IMR-90 (cell line): ENCODE results near the gene D2HGDH.

Experiments
- MAFK ChIP-seq: IDR thresholded peaks from 2 replicates; pipeline ENCODE4 v1.6.1; 2012; ENCODE audit warnings: low read depth, low read length, improper control_type of control experiment
- MAZ ChIP-seq: IDR thresholded peaks from 2 replicates; pipeline ENCODE4 v1.6.1; 2012; ENCODE audit warnings: low read depth, mild to moderate bottlenecking, low read length, improper control_type of control experiment, moderate library complexity, borderline replicate concordance
- NFE2L2 ChIP-seq: fragments of 150-350 bp; IDR thresholded peaks from 2 replicates; pipeline ENCODE4 v1.6.1; 2016; ENCODE audit warnings: low read depth, mild to moderate bottlenecking, low read length
- POLR2A ChIP-seq: IDR thresholded peaks from 2 replicates; pipeline ENCODE4 v1.6.1; 2012; ENCODE audit warnings: mild to moderate bottlenecking, low read depth, low read length
- RAD21 ChIP-seq: IDR thresholded peaks from 2 replicates; pipeline ENCODE4 v1.6.1; 2012; ENCODE audit warnings: low read length, improper control_type of control experiment
- RCOR1 ChIP-seq: IDR thresholded peaks from 2 replicates; pipeline ENCODE4 v1.6.1; 2012; ENCODE audit warnings: mild to moderate bottlenecking, low read length, improper control_type of control experiment; ENCODE audit not compliant: insufficient replicate concordance
- RFX5 ChIP-seq: IDR thresholded peaks from 2 replicates; pipeline ENCODE4 v1.8.0; 2012; ENCODE audit warnings: low read depth, mild to moderate bottlenecking, low read length, moderate library complexity
- TF ChIP-seq, protein P1 (sequence below): conservative IDR thresholded peaks from 2 replicates; pipeline ENCODE4 v1.5.1; 2012; ENCODE audit warnings: mild to moderate bottlenecking, low read depth, low read length, improper control_type of control experiment

DNA sequence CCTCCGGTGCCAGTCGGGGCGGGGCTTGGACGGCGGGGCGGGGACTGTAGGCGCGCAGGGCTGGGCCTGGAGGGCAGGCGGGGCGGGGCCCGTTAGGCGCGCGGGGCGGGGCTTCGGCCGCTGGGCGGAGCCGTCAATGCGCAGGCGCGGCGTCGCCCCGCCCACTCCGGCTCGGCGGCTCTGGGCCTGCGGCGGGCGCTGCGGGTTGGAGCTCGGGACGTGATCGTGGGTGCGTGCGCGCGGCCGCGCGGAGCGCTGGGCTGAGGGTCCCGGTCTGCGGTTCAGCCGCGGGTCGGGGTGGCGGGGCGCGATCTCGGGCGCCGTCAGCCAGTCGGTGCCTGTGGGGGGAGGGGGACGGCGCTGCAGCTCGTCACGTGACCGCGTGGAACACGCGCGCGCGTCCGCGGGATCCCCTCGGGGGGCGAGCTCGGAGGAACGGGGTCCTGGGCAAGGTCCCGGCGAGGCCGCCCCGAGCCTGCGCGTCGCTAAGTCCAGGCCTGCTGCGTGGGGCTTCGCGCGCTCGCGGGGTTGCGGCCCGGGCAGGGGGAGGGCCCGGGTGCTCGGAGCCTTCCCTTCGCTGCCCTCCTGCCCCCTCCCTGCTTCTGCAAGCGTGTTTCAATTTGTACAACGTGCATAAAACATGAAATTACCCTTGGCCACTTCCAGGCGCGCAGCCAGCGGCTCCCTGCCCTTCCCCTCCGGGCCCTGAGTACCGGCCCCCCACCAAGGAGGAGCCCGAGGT lies at the start of gene D2HGDH:
- TF ChIP-seq, protein P1, sequence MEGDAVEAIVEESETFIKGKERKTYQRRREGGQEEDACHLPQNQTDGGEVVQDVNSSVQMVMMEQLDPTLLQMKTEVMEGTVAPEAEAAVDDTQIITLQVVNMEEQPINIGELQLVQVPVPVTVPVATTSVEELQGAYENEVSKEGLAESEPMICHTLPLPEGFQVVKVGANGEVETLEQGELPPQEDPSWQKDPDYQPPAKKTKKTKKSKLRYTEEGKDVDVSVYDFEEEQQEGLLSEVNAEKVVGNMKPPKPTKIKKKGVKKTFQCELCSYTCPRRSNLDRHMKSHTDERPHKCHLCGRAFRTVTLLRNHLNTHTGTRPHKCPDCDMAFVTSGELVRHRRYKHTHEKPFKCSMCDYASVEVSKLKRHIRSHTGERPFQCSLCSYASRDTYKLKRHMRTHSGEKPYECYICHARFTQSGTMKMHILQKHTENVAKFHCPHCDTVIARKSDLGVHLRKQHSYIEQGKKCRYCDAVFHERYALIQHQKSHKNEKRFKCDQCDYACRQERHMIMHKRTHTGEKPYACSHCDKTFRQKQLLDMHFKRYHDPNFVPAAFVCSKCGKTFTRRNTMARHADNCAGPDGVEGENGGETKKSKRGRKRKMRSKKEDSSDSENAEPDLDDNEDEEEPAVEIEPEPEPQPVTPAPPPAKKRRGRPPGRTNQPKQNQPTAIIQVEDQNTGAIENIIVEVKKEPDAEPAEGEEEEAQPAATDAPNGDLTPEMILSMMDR: no peak
- TF ChIP-seq RAD21: no peak
- peak; percentile 47 for TF ChIP-seq POLR2A
- TF ChIP-seq RCOR1: no peak
- TF ChIP-seq NFE2L2: no peak
- no peak for TF ChIP-seq MAFK
- peak; percentile 33 for TF ChIP-seq MAZ
- TF ChIP-seq RFX5: no peak
